IMR-90 (cell line): ENCODE measurements around the gene ECPAS.

ENCODE experiments used
- CHD1 ChIP-seq: IDR thresholded peaks from 2 replicates; pipeline ENCODE4 v1.6.1; 2012; ENCODE audit warnings: low read depth, low read length, improper control_type of control experiment
- USF2 ChIP-seq: fragments of 150-350 bp; IDR thresholded peaks from 2 replicates; pipeline ENCODE4 v1.6.1; 2017; ENCODE audit warnings: mild to moderate bottlenecking, antibody characterized with exemption, low read length, low read depth

DNA sequence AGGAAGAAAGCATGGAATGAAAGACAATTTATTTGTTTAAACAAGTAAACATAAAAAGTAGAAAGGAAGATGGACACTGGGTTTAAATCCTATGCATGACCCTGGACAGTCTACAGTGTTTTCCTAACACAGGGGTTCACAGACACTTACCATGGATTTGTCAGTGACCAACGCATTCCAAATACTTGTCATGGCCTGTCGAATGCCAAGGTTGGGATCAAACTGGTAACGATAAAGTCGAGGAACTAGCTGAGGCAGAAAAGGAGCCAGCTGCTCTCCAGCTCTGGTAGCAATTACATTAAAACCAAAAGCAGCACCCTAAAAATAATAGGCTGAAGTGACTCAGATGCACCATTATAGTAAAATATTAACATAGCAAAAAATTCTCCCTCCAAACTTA, 94.8 kb downstream of the ECPAS start:
- TF ChIP-seq CHD1 (no peak), USF2 (no peak)
